Activated CD4-positive, CD25-positive, alpha-beta regulatory T cell treated with anti-CD3 and anti-CD28 coated beads, Interleukin-2, amount 50 U/mL, for 72 hours (primary cell): Measurements from ENCODE around the gene FYN.
"Not testable (repeated sequence)": the region's sequence is repeated elsewhere in the genome, so short reads cannot be mapped to it uniquely, and the experiment has no call there.

Experiments used
- DNase-seq: peaks from one replicate; pipeline ENCODE4 v3.0.0; 2021

The FYN gene

GRCh38 chr6:111804627-111805235 lies 68.5 kb downstream of the FYN start:
- DNase-seq: peak; percentile 60

- no peak for DNase-seq
These were observed 69.4 kb downstream of the FYN start for GRCh38 chr6:111803804-111804203.

DNA sequence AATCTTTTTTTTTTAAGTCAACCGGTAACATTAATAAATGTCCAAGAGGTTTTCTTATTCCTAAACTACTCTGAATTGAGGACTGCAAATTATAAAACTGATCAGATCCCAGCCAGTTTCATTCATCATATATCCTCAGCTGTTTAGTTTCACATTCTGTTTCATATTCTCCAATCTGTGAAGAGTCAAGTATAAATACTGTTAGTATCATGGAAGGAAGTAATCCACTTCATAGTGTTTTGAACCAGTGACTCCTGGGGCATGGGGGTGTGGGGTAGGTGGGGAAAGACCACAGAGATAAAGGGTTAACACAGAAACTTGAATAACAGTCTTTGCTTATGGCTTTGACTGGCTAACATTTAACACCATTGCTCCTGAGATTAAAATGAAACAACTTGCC lies 69.9 kb downstream of the FYN start:
- DNase-seq: no peak

DNA sequence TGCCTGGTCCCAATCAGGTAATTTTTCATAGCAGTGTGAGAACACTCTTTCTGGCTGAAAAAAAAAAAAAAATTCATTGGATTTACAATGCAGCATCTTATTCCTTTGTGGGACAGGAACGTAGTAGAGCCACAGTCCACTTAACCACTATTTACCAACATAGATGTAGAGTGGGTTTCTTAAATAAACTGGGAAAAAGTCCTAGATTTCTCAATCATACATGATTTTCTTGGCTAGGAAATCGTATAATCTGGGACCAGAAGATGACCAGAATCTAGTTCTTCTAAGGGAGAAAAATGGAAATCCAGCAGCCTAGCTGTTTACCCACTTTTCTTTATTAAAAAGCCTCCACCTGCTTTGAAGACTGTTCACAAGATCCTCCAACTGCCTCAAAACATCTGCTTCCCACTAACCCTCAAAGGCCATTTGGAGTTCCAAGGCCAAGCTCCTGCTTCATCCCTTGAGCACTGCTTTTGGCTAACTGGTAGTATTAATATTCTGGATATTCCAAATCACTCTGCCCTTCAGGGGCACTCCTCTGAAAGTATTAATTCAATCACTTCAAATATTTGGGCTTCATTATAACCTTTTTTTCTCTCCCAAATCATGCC lies 70.4 kb downstream of the FYN start:
- no peak for DNase-seq

- no peak for DNase-seq
These were observed 71.2 kb downstream of the FYN start for GRCh38 chr6:111802015-111802414.

GRCh38 chr6:111800821-111801220 lies 72.4 kb downstream of the FYN start:
- DNase-seq: no peak

GRCh38 chr6:111800259-111800765 lies 72.9 kb downstream of the FYN start:
- DNase-seq: no peak

DNA sequence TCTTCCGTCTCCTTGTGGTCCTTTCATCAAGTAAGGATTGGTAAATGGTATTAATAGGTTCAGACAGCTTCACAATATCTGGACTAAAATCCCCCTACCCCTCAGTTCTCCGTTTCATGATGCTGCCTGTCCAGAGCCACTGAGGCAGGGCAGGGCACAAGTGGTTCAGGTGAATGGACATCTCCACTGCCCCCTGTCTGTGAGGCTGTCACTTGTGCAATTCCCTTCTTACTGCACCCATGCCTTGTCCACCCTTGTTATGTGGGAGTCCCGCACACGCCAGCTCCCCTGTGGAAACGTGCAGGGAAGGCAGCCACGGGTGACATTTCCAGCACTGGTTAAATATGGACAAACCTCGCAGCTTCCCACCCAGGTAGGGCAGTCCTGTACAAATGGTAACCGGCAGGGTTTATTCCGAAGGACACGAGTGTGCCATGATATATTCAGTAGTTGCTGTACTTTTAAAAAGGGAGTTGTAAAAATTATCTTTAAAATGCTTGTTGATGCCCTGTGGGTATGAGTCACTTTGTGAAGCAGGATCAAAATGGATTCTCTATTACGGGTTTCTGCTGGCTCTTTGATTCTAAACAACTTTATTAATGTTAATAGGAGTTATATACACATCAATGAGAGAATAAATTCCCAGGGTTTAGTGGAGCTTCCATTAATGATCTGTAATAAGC lies 73.5 kb downstream of the FYN start:
- DNase-seq: no peak

DNA sequence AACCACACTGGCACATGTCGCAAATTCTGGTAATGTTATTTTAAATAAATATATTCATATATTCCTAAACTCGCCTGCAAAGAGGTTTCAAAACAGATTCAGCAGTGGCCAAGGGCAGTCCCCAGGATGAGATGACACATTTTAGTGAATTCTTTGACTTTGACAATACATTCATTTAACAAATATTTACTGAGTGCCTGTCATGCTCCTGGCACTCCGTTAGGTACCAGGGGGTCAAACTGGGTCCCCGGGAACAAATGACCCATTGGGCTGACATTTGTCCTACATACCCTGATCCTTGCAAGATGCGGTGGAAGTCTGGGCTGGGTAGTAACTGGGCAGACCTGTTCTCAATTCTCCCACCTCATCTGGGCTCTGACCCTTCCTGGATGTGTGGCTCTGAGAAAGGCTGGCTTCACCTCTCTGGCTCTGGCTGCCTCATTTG lies 74.9 kb downstream of the FYN start:
- no peak for DNase-seq

- no peak for DNase-seq
These were observed 76.8 kb downstream of the FYN start for GRCh38 chr6:111796310-111796918.

GRCh38 chr6:111795558-111795957 lies 77.7 kb downstream of the FYN start:
- DNase-seq: no peak

GRCh38 chr6:111794727-111795452 lies 78.4 kb downstream of the FYN start:
- no peak for DNase-seq

GRCh38 chr6:111794300-111794699 lies 79.0 kb downstream of the FYN start:
- no peak for DNase-seq

DNA sequence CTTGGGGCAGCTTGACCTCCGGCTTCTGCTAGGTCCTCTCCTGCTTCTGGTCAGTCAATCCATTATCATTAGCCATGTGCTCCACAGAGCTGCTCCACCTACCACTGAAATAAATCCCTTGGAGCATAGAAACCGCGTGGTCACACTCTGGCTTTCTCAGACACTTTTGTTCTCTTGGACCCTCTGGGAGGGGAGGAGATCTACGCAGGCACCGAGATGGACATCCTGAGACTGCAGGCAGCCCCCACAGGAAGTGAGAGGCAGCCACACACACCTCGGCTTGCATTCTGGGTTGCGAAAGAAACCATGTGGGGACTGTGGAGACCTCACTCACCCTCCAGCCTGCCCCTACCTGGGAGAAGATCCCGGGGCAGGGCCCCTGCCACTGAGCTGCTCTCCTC lies 79.5 kb downstream of the FYN start:
- DNase-seq: no peak

DNA sequence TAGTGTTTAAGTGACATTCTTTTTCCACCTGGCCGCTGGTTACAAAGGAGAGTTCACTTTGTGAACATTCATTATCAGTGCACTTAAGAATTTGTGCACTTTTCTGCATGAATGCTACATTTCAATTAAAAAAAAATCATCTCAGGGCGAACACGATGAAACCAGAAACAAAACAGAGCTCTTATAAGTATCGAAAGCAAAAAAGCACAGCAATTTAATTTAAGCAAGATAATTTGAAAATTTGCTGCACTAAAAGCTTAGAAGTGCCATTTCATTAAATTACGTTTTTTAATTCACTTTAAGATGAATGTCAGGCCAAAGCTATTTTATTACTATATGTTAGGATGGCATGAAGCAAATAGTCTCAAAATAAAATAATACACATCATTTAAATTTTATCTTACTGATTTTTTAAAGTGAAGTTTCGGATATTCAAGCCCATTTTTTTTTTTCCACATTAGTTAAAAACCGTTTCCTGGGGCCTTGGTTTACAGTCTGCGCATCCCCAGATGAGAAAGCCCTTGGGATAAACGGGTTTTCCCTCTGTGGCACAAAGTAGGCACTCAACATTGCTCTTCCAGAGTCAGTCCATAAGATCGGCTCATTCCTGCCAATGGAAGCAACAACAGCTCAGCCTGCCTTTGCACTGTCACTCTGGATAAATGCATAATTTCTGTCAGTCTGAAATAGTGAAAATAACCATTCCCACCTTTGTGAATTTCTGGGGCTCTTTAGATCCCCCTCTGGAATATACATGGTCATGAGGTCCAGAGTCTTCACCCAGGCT lies 80.1 kb downstream of the FYN start:
- DNase-seq: no peak

- DNase-seq: no peak
These were observed 81.0 kb downstream of the FYN start for GRCh38 chr6:111792241-111792640.

DNA sequence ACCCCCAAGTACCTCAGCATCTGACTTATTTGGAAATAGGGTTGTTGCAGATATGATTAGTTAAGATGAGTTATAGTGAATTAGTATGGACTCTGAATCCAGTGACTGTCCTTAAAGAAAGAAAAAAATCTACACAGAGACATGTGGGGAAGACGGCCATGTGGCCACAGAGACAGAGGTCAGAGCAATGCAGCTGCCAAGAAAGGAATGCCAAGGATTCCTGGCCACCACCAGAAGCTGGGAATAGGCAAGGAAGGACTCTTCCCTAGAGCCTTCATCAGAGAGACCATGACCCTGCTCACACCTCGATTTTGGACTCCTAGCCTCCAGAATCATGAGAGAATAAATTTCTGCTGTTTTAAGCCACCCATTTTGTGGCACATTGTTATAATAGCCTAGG lies 81.8 kb downstream of the FYN start:
- no peak for DNase-seq

GRCh38 chr6:111789598-111789997 lies 83.7 kb downstream of the FYN start:
- no peak for DNase-seq

DNA sequence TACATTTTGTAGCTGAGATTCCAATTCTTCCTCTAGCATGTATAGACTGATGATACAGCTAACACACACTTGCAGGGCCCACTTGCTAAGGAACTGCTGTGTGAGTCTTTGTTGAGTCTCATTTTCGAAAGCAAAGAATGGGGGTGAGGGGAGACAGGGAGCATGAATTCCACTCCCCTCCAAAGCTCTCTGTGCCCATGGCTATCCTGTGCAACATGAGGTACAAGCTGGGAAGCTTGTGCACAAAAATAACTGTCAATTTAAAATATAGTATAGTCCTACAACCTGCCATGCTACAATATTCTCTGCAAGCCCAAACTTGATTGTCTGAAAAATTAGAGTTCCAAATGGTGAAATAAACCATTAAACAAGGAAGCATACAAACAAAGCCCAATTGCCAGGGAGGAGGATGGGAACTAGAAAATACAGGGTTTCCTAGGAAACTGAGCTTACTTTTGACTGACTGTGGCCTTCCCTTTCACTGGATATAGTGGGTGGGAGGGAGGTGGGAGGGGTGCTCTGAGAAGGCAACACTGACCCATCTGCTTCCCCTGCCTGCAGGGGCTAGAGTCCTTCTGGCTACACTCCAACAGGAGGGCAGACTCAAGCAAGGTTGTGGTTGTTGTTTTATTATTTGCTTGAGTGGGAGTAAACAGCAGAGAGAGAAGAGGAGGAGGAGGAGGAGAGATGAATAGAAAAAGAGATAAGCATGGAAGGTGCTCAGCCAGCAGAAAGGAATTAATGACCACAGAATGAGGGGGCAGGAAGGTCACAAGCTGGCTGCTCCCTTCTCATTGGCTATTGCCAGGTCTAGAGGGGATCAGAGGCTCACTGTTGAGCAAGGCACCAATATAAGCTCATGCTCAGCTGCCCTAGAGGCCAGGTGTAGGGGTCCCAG lies 84.6 kb downstream of the FYN start:
- DNase-seq: no peak

DNA sequence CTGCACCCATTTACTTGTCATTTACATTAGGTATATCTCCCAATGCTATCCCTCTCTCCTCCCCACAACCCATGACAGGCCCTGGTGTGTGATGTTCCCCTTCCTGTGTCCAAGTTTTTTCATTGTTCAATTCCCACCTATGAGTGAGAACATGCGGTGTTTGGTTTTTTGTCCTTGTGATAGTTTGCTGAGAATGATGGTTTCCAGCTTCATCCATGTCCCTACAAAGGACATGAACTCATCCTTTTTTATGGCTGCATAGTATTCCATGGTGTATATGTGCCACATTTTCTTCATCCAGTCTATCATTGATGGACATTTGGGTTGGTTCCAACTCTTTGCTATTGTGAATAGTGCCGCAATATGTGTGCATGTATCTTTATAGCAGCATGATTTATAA lies 87.1 kb downstream of the FYN start:
- not testable (repeated sequence) for DNase-seq

DNA sequence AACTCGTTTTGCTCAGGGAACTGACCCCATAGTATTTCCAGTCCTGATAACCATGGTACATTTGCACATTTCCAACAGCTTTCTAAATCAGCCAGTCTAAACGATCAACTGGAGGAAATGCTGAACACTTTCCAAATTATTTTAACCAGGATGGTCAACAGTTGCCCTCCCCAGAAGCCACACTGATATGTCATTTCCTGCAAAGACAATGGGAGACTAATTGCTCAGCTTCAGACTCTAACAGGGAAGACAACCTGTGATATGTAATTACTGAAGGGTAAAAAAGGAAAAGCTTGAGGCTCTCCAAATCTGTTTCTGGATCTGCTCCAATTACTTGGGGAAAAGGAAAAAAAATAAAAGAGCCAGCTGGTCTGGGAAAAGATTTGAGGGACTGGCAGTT lies 88.8 kb downstream of the FYN start:
- no peak for DNase-seq
